Left hindlimb (tissue), 1 donor: ENCODE data around the gene DCPS.
"Not testable (repeated sequence)": the region's sequence is repeated elsewhere in the genome, so short reads cannot be mapped to it uniquely, and the experiment has no call there.

Experiments
- DNase-seq: peaks from one replicate; pipeline ENCODE4 v3.0.0-alpha.2; 2018

DCPS gene

DNA sequence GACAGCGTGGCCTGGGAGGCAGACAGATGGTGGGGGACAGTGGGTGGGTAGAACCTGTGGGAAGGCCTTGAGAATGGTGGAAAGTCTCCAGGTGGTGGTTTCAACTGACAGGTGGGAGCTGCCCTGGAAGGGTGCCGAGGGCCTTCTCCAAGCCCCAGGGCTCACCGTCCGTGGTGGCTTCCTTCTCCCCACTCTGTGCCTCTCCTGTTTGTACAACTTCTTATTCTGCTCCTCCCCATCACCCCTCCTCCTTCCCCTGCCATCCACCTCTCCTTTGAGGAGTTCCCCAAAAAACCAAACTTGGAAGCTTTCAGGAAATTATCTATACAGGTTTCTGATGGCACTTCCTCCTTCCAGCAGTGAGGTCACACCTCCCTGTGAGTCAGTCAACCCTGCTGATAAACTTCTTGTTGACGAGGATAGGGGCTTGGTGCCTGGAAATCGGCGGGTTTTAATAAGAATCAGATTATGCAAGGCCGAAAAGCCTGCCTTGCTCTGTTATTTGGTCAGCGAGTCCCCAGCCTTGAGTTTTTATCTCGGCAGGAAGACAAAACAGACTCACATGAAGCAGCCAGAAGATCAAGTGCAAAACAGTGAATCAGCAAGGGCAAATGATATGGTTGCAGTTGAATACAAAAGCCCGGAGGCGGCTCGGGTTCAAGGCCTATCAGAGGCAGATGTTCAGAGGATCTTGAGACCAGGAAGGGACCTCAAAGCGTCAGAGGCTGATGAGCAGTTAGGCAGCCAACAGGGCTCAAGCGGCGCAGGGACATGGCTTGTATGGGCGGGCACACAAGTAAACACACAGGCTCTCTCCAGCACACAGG is 42.1 kb downstream of the DCPS start:
- DNase-seq: peak; percentile 34

GRCh38 chr11:126346586-126346940 is 42.7 kb downstream of the DCPS start:
- DNase-seq: peak; percentile 19

DNA sequence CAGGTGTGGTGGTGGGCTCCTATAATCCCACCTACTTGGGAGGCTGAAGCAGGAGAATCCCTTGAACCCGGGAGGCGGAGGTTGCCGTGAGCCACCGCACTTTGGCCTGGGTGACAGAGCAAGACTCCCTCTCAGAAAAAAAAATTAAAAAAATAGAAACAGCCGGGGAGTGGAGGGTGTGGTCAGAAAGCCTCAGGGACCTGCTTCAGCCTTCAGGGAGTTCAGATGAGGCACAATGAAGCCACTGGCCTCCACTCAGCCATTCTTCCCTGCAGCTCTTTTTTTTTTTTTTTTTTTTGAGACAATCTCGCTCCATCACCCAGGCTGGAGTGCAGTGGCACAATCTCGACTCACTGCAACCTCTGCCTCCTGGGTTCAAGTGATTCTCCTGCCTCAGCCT is 43.1 kb downstream of the DCPS start:
- DNase-seq: not testable (repeated sequence)

DNA sequence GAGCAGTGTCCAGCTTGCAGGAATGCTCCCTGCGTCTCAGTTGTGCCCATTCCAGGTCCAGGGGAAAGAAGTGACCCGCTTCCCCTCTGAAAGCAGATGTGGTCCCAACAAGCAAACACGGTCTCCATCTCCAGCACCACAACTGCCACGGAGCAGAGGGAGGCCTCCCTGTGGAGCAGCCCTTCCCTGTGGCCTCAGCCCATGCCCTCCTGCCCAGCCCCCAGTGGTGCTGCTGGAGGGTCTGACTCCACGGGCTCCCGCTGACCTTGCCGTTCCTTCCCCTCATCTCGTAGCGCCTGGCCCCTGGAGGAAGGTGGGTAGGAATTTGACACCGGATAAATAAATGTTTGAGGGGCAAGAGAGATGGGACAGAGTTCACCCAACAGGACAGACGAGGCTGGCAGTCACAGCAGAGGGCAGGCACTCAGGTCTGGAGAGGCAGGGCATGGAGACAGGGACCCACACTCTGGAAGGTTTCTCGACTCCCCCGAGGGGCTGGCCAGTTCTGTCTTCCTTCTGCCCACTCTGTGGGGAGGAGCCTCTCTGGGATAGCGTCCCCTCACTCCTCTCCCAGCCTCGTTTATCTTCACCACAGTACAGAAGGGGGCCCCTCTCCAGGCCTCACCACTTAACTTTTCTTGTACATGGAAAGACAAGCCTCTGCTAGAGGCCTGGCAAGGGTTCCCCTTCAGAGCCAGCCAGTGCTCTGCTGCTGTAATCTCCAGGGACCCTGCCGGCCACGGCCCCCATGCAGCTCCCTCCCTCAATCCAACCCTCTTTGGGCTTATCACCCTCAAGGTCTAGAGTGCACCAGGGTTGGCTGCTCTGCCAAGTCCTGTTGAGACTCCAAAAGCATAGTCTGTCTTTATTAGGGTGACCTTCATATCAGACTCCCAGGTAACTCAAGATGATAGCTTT is 44.1 kb downstream of the DCPS start:
- DNase-seq: peak; percentile 39

- DNase-seq: peak; percentile 50
Observed at GRCh38 chr11:126348806-126349582, 45.1 kb downstream of the DCPS start.

DNA sequence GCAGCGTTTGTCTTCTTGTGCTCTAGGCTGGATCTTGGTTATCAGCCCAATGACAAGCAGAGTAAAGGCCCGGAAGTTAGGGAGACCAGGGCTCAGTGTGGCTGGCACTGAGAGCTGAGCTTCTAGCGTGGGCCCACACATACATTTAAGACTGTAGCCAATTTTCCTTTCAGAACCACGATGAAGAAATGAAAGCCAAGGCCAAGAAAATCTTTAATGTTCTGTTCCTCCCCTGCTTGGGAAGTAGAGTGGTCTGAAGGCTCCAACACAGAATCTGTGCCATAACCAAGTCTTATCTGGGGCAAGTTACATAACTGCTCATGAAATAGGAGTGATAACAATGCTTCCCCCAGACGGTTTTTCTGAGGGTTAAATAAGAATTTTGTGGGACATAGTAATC is 47.0 kb downstream of the DCPS start:
- no peak for DNase-seq

GRCh38 chr11:126352163-126352562 is 48.3 kb downstream of the DCPS start:
- DNase-seq: peak; percentile 9

- DNase-seq: peak; percentile 16
Observed at GRCh38 chr11:126352934-126353801, 49.3 kb downstream of the DCPS start.

- no peak for DNase-seq
Observed at GRCh38 chr11:126354631-126355323, 50.9 kb downstream of the DCPS start.

- peak; percentile 94 for DNase-seq
Observed at GRCh38 chr11:126355324-126355925, 51.6 kb downstream of the DCPS start, which contains the start of gene ST3GAL4. ST3GAL4 (plus strand) TSS chr11:126355686; CDS start chr11:126406156, 50,470 bp downstream.

- DNase-seq: peak; percentile 62
Observed at GRCh38 chr11:126355926-126356897, 52.4 kb downstream of the DCPS start.

DNA sequence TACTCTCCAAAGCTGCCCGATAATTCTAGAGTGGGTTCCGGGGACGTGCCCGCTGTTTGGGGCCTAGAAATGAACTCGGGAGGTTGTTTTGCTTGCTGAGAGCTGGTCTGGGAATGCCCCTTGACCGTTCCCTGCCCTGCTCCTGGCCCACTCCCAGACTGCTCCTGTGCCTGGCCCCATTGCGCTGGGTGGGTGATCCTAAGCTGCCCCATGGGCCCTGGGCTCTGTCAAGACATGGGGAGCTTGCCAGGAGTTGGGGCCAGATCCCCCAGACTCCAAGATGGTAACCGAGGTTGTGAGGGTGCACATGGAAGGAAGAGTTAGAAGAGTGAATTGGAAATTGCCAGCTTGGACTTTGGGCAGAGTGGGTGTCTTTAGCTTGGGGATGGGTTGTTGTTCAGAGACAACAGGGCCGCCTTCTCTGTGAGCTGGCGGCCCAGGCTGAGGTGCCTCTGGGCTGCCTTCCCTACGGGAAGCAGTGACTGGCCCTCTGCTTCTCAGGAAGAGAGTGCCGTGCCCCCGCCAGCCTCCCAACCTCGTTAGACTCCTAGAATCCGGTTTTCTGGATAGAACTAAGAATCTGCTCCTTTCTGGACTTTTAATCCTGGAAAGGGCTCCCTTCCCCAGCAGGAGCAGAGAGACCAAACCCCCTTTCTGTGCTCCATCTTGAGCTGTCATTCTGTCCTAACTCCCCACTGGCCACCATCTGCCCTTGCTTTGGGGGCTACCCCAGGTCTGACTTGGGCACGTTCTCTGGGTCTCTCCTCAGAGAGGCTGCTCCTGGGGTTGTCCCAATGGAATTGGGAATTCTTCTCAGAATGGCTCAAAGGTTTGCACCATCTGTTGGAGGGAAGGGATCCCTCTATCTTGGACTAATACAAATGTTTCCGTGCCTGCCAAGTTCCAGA is 53.4 kb downstream of the DCPS start:
- no peak for DNase-seq

DNA sequence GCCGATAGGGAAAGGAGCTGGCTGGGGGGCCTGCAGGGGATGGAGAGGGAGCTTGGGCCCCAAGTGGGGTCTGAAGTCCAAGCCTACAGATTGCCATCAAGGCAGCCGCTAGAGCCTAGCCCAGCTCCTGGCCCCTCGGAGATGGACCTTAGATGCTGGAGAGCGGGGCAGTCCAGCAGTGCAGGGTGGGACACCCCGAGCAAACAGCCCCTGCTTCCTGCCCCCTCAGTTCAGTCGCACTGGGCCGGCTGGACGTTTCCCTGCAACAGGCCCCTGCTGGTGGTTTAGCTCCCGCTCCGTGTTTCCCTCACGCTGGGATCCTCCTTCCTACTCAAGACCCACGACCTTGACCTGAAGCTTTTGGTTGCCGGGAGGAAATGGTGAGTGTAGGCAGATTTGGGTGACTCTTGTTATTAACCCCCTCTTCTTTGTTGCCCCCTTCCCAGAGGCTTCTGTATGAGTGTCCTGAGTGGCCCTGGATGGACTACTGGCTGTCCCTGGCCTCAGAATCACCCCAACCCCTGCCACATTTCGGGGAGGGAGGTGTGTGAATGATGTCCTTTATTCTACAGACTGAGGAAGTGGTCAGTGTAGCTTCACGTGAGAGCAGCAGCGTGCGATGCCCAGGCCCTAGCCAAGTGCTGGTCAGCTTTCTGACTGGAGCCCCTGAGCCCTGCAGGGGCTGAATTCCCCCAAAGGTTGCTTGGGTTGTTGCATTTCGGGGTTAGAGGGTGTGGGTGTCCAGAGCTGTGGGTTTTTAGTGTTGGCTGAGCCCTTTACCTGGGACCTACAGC is 54.3 kb downstream of the DCPS start:
- no peak for DNase-seq

GRCh38 chr11:126358763-126359160 is 54.9 kb downstream of the DCPS start:
- no peak for DNase-seq

GRCh38 chr11:126359431-126360048 is 55.7 kb downstream of the DCPS start:
- DNase-seq: peak; percentile 89

DNA sequence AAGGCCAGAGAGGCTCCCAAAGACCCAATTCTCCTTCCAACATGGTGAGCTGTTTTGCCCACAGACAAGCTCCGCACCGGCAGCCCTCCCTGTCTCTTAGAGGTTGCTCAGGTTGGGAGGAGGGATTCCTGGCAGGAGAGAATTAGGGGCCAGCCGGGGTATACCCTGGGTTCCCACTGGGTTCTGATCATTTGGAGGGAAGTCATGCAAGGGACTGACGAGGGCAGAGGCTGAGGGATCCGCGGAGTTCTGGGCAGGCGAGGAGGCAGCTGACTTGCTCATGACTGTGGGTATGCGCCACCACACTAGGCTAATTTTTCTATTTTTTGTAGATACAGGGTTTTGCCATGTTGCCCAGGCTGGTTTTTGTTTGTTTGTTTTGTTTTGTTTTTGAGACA is 56.2 kb downstream of the DCPS start:
- no peak for DNase-seq

DNA sequence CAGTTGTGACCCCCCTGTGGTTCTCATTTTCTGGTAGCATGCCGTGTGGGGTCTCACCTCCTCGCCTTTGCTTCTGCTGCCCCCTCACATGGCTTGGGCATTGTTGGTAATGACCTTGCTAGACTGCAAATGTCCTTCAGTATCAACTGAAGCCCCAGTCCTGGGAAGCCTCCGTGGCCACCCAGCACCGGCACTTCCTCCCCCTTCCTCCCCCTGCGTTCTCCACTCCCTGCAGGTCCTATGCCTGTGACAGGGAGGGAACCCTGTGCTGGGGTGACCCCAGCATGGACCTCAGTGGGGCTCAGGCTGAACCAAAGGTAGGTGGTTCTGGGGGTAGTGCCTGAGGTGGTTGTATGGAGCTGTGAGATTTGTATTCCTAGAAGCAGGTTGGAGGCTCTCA is 57.5 kb downstream of the DCPS start:
- DNase-seq: no peak
